Measurements from ENCODE around the gene PTPRD.

PTPRD gene

GRCh38 chr9:10651012-10651411 is 38.2 kb upstream of the PTPRD start:
- no peaks in the 10 kb centered on the region for H3F3A ChIP-seq (ENCODE audit: control insufficient read depth, insufficient read depth)
- no peaks in the 10 kb centered on the region for H3K36me3 ChIP-seq (ENCODE audit: control insufficient read depth, low read length)
- H3K9me2 ChIP-seq (replicated peaks; ENCODE audit: control insufficient read depth, low read length), result no peaks in the 10 kb centered on the region
- H3K9me3 ChIP-seq (ENCODE audit: control insufficient read depth, insufficient read depth, low read length), result peaks cover 9% of the 10 kb centered on the region; the same call in 1 of the 2 replicates
- no peak for TF ChIP-seq EZH2phosphoT487 (IDR thresholded peaks at IDR 0.05; ENCODE audit: borderline replicate concordance, low read length)
- TF ChIP-seq CTCF (IDR thresholded peaks at IDR 0.05; ENCODE audit: low read depth, low read length, poor library complexity, severe bottlenecking), result no peak
- H4K20me1 ChIP-seq (ENCODE audit: control insufficient read depth, insufficient read depth, low read depth, low read length), result no peaks in the 10 kb centered on the region
- H3K4me3 ChIP-seq (ENCODE audit: low read length), result no peak overlapping the region
- no peaks in the 10 kb centered on the region for H3K79me2 ChIP-seq (ENCODE audit: control insufficient read depth, low read length)
- H3K27me3 ChIP-seq (ENCODE audit: control insufficient read depth, low read length), result no peaks in the 10 kb centered on the region
- no peak overlapping the region for H3K27ac ChIP-seq (ENCODE audit: low read depth, low read length)
- H3K4me2 ChIP-seq (ENCODE audit: low read length), result no peak overlapping the region
- H3K4me1 ChIP-seq (ENCODE audit: control insufficient read depth, low read length), result no peaks in the 10 kb centered on the region

- H3K36me3 ChIP-seq (ENCODE audit: control insufficient read depth, low read length), result no peaks in the 10 kb centered on the region
- TF ChIP-seq EZH2phosphoT487 (IDR thresholded peaks at IDR 0.05; ENCODE audit: borderline replicate concordance, low read length), result no peak
- no peak for TF ChIP-seq CTCF (IDR thresholded peaks at IDR 0.05; ENCODE audit: low read depth, low read length, poor library complexity, severe bottlenecking)
- no peaks in the 10 kb centered on the region for H3K4me1 ChIP-seq (ENCODE audit: control insufficient read depth, low read length)
- H3K79me2 ChIP-seq (ENCODE audit: control insufficient read depth, low read length), result no peaks in the 10 kb centered on the region
- H3K9me3 ChIP-seq (ENCODE audit: control insufficient read depth, insufficient read depth, low read length), result peaks cover 9% of the 10 kb centered on the region; the same call in 1 of the 2 replicates
- H3K27ac ChIP-seq (ENCODE audit: low read depth, low read length), result no peak overlapping the region
- no peak overlapping the region for H3K4me2 ChIP-seq (ENCODE audit: low read length)
- no peaks in the 10 kb centered on the region for H4K20me1 ChIP-seq (ENCODE audit: control insufficient read depth, insufficient read depth, low read depth, low read length)
- no peak overlapping the region for H3K4me3 ChIP-seq (ENCODE audit: low read length)
- H3F3A ChIP-seq (ENCODE audit: control insufficient read depth, insufficient read depth), result no peaks in the 10 kb centered on the region
- H3K27me3 ChIP-seq (ENCODE audit: control insufficient read depth, low read length), result no peaks in the 10 kb centered on the region
- H3K9me2 ChIP-seq (replicated peaks; ENCODE audit: control insufficient read depth, low read length), result no peaks in the 10 kb centered on the region
Measured at GRCh38 chr9:10649076-10649475, 36.3 kb upstream of the PTPRD start.

GRCh38 chr9:10633785-10634184 is 21.0 kb upstream of the PTPRD start:
- no peak for TF ChIP-seq CTCF (IDR thresholded peaks at IDR 0.05; ENCODE audit: low read depth, low read length, poor library complexity, severe bottlenecking)
- no peak for TF ChIP-seq EZH2phosphoT487 (IDR thresholded peaks at IDR 0.05; ENCODE audit: borderline replicate concordance, low read length)
- no peaks in the 10 kb centered on the region for H3K36me3 ChIP-seq (ENCODE audit: control insufficient read depth, low read length)
- H3K4me1 ChIP-seq (ENCODE audit: control insufficient read depth, low read length), result no peaks in the 10 kb centered on the region
- H3F3A ChIP-seq (ENCODE audit: control insufficient read depth, insufficient read depth), result no peaks in the 10 kb centered on the region
- H3K4me3 ChIP-seq (ENCODE audit: low read length), result no peak overlapping the region
- no peaks in the 10 kb centered on the region for H3K79me2 ChIP-seq (ENCODE audit: control insufficient read depth, low read length)
- H3K9me2 ChIP-seq (replicated peaks; ENCODE audit: control insufficient read depth, low read length), result no peaks in the 10 kb centered on the region
- H3K27ac ChIP-seq (ENCODE audit: low read depth, low read length), result no peak overlapping the region
- no peaks in the 10 kb centered on the region for H3K27me3 ChIP-seq (ENCODE audit: control insufficient read depth, low read length)
- no peaks in the 10 kb centered on the region for H4K20me1 ChIP-seq (ENCODE audit: control insufficient read depth, insufficient read depth, low read depth, low read length)
- no peak overlapping the region for H3K4me2 ChIP-seq (ENCODE audit: low read length)
- no peaks in the 10 kb centered on the region for H3K9me3 ChIP-seq (ENCODE audit: control insufficient read depth, insufficient read depth, low read length)

Data from DOHH2 (cell line).